HG03354 (cell line): Measurements from ENCODE around the gene LPAR1.
A peak's percentile ranks its signal among the peaks of the same experiment; 100 is the strongest.

ENCODE experiments used
- ATAC-seq: cut with Tn5 transposase; IDR thresholded peaks from one replicate; pipeline ENCODE4 v1.9.1; 2021; ENCODE audit warnings: mild to moderate bottlenecking; ENCODE audit not compliant: unreplicated experiment, poor library complexity, severe bottlenecking

LPAR1 gene

DNA sequence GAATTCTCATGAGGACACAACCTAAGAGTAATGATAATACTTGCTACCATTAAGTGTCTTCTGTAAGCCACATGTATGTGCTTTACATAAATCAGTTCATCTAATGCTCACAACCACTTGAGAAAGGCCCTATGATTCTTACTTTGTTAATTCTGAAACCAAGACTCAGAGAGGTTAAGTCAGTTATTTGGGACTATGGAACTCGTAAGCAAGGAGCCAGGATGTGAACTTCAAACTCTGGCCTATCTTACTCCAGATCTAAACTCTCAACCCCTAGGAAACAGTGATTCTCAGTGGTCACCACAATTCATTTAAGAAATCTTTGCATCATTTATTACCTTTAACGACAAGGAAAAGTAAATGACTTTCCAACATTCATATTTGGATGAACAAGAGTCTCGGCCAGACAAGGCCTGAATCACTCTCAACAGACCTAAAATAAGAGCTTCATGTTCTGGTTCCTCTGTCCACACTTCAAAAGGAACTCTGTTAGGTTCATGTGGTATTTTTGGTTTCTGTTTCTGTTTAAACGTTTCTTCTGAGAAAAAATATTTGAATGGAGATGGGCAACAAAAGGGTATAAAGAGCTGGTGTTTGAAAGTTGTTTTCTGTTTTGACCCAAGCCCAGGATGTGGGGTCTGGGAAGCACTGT, 104.8 kb downstream of the LPAR1 start:
- ATAC-seq: peak; percentile 83

DNA sequence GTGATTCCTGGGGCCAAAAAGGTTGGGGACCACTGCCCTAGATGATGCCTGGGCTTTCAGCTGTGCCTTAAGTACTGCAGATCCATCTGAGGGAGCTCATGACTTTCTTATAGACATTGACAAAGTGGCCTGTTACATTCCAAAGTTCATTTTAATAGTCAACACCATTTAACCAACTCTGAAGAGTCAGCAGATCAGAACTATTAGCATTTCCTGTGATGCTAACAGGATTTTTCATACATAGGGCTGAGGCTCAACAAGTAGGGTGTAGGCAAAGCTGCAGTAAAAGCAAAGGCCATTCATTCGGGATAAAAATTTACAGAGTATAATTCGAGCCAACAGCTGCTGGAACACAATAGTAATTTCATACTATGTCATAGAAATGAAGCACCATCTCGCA, 105.4 kb downstream of the LPAR1 start:
- ATAC-seq: no peak

DNA sequence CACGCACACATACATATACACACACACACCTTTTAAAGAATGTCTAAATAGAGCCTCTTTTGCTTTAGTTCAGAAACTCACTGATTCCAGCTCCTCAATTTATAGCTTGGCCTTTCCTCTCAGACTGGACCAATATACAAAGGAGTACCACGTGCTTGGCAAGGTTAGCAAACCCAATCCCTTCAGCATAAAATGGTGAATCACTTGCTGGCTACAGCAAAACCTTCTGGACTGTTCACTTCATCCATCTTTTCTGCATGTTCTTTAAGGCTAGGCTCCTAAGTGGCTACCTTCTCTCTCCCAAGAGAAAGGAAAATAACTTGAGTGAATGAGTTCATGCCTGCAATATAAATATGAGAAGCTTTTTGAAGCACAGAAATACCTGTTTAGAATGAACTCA, 109.7 kb downstream of the LPAR1 start:
- no peak for ATAC-seq

- ATAC-seq: no peak
These were observed 111.3 kb downstream of the LPAR1 start for GRCh38 chr9:110926828-110927487.

DNA sequence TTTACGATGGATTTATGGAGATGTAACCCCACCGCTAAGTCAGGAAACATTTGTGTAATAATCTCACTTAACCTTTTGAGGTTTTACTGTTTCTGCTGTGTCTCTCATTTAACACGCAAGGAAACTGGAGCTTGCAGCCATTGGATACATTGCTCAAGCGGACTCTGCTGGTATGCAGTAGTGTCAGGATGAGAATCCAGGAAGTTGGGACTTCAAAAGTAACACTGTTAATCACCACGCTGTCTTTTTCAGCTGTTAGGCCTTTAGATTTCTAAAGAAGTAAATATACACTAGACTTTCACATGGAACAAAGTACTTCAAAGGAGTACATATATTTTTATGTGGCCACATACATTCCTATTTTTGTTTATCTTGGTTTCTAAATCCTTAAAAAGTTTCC, 114.7 kb downstream of the LPAR1 start:
- no peak for ATAC-seq

- ATAC-seq: no peak
These were observed 116.1 kb downstream of the LPAR1 start for GRCh38 chr9:110922145-110922544.

GRCh38 chr9:110921705-110922104, 116.6 kb downstream of the LPAR1 start:
- ATAC-seq: no peak

DNA sequence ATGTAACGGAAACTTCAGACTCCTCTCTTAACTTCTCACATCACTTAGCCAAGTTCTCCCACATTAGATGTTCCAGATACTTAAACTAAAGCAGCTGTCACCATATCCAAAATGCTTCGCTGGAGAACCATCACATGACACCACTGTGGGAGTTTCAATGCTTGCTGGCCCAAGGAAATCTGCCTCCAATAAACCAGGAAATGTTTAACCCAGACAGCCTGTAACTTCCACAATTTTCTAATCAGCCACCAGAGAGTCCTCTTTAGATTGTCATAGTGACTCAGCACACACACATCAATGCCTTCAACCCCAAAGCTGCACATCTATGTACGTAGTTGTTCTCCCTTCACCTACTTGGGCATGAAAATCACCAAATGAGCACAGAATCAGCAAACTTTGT, 118.7 kb downstream of the LPAR1 start:
- ATAC-seq: no peak

- no peak for ATAC-seq
These were observed 119.2 kb downstream of the LPAR1 start for GRCh38 chr9:110919050-110919435.

DNA sequence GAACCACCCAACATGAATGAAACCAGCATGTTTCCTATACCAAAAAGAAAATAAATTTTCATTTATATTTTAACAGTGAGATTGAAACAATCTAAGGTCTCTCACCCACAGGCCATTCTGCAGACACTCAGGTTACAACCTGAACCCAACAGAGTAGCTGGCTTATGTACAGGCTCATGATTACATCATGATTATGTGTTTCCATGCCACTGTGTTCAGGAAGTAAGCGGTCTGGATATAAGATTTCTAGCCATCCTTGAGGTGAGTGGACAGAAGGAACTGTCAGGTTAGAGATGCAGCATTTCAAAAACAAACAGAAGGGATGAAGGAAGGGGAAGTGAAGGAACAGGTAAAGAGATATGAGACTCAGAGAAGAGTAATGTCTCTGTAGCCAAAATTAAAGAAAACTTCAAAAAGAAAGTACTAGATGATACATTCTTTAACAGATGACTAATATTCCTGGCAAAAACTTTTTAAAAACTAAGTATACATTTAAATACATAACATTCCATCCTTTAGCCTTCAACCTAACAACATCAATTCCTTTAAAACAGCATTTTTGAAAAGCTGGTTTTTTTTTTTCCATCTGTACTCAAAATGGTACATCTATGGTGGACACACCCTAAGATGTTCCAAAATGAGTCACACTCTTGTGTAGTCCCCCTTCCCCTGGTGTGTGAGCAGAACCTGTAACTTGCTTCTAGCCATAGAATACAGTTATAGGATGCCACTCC, 119.8 kb downstream of the LPAR1 start:
- ATAC-seq: no peak

DNA sequence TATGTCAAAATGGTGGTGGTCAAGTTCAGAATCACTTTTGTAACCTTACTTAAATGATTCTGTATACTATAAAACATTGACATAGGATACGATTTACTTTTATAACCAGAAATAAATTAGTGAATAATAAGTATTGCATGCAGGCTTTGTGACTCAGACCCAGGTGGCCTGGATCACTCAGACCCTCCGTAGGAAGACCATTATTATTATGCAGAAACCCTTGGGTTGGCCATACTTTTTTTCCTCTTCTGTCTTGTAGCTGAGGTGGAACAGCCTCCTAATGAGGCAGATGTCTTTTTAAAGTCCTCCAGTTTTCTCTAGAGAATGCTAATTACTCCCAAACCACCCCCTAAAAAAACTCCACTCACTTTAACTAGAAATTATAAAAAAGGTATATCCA, 121.9 kb downstream of the LPAR1 start:
- ATAC-seq: no peak

- no peak for ATAC-seq
These were observed 125.6 kb downstream of the LPAR1 start for GRCh38 chr9:110912419-110913291.

- no peak for ATAC-seq
These were observed 126.4 kb downstream of the LPAR1 start for GRCh38 chr9:110911659-110912418.

GRCh38 chr9:110908894-110909293, 129.4 kb downstream of the LPAR1 start:
- no peak for ATAC-seq

GRCh38 chr9:110900917-110901316, 137.4 kb downstream of the LPAR1 start:
- no peak for ATAC-seq

- no peak for ATAC-seq
These were observed 137.8 kb downstream of the LPAR1 start for GRCh38 chr9:110900456-110900855.

- ATAC-seq: no peak
These were observed 139.4 kb downstream of the LPAR1 start for GRCh38 chr9:110898866-110899265.

- no peak for ATAC-seq
These were observed 139.9 kb downstream of the LPAR1 start for GRCh38 chr9:110898358-110898757.

GRCh38 chr9:110897943-110898342, 140.3 kb downstream of the LPAR1 start:
- no peak for ATAC-seq
